ENCODE data around the gene PSME1. TPM values are rescaled to one million over a fixed set of nuclear protein-coding genes. Genes with fewer than 3 reads are reported as not detected.
A peak's percentile ranks its signal among the peaks of the same experiment; 100 is the strongest.

The PSME1 gene
- total and polyA plus RNA-seq, 2 of the 13 experiments (the other 11 are each of a cell fraction or from before 2014, with no cell fraction given), result 159 to 608 TPM

- TF ChIP-seq NKX3-1 (CRISPR knock-in tag; IDR thresholded peaks at IDR 0.05), result 0 out of 2 replicates have a peak, but pooled peaks have one; percentile 65
- TF ChIP-seq ETV5 (CRISPR knock-in tag; IDR thresholded peaks at IDR 0.05; ENCODE audit: borderline replicate concordance), result peak; percentile 56
- TF ChIP-seq CBX5 (CRISPR knock-in tag; IDR thresholded peaks at IDR 0.05; ENCODE audit: borderline replicate concordance), result peak; percentile 84; the same call in 1 of the 2 replicates
- peak; percentile 55; the same call in 1 of the 2 replicates for TF ChIP-seq RNF2 (conservative IDR thresholded peaks at IDR 0.05; ENCODE audit: low read depth)
- no peak; the same call in 1 of the 2 replicates for TF ChIP-seq NR1H2 (CRISPR knock-in tag; IDR thresholded peaks at IDR 0.05; ENCODE audit: borderline replicate concordance, low read depth)
- TF ChIP-seq FOXJ3 (CRISPR knock-in tag; IDR thresholded peaks at IDR 0.05; ENCODE audit: borderline replicate concordance), result no peak
- peak; percentile 61 for TF ChIP-seq ZNF619 (CRISPR knock-in tag; IDR thresholded peaks at IDR 0.05)
- TF ChIP-seq ATF7 (IDR thresholded peaks at IDR 0.05), result no peak
- TF ChIP-seq ATF7 (CRISPR knock-in tag; IDR thresholded peaks at IDR 0.05), result peak; percentile 63; the same call in 1 of the 2 replicates
- no peak; the same call in 1 of the 2 replicates for TF ChIP-seq ZNF383 (CRISPR knock-in tag; IDR thresholded peaks at IDR 0.05; ENCODE audit: borderline replicate concordance)
- TF ChIP-seq PHF21A (CRISPR knock-in tag; IDR thresholded peaks at IDR 0.05), result no peak
- TF ChIP-seq, protein P1, sequence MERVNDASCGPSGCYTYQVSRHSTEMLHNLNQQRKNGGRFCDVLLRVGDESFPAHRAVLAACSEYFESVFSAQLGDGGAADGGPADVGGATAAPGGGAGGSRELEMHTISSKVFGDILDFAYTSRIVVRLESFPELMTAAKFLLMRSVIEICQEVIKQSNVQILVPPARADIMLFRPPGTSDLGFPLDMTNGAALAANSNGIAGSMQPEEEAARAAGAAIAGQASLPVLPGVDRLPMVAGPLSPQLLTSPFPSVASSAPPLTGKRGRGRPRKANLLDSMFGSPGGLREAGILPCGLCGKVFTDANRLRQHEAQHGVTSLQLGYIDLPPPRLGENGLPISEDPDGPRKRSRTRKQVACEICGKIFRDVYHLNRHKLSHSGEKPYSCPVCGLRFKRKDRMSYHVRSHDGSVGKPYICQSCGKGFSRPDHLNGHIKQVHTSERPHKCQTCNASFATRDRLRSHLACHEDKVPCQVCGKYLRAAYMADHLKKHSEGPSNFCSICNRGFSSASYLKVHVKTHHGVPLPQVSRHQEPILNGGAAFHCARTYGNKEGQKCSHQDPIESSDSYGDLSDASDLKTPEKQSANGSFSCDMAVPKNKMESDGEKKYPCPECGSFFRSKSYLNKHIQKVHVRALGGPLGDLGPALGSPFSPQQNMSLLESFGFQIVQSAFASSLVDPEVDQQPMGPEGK (CRISPR knock-in tag; IDR thresholded peaks at IDR 0.05), result peak; percentile 98
- peak; percentile 72; the same call in 1 of the 2 replicates for TF ChIP-seq ZNF550 (CRISPR knock-in tag; IDR thresholded peaks at IDR 0.05; ENCODE audit: borderline replicate concordance)
- peak; percentile 85 for TF ChIP-seq ZNF724P (CRISPR knock-in tag; IDR thresholded peaks at IDR 0.05; ENCODE audit: borderline replicate concordance)
- TF ChIP-seq ZNF234 (CRISPR knock-in tag; conservative IDR thresholded peaks at IDR 0.05), result no peak
- TF ChIP-seq HDAC1 (CRISPR knock-in tag; IDR thresholded peaks at IDR 0.05), result no peak
- TF ChIP-seq NFE2L1 (CRISPR knock-in tag; IDR thresholded peaks at IDR 0.05; ENCODE audit: borderline replicate concordance), result peak; percentile 79; the same call in 1 of the 2 replicates
- no peak for TF ChIP-seq SRY (CRISPR knock-in tag; IDR thresholded peaks at IDR 0.05)
- TF ChIP-seq SMARCC2 (IDR thresholded peaks at IDR 0.05), result no peak
- peak; percentile 73 for TF ChIP-seq ZNF225 (CRISPR knock-in tag; IDR thresholded peaks at IDR 0.05)
- TF ChIP-seq TAF15 (IDR thresholded peaks at IDR 0.05; ENCODE audit: low read depth, low read length, poor library complexity, severe bottlenecking), result peak; percentile 81
- no peak for TF ChIP-seq ZNF468 (CRISPR knock-in tag; IDR thresholded peaks at IDR 0.05)
- TF ChIP-seq, protein P2, sequence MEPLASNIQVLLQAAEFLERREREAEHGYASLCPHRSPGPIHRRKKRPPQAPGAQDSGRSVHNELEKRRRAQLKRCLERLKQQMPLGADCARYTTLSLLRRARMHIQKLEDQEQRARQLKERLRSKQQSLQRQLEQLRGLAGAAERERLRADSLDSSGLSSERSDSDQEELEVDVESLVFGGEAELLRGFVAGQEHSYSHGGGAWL (CRISPR knock-in tag; IDR thresholded peaks at IDR 0.05), result peak; percentile 98
- peak; percentile 23; the same call in 1 of the 2 replicates for TF ChIP-seq ZNF782 (CRISPR knock-in tag; IDR thresholded peaks at IDR 0.05; ENCODE audit: borderline replicate concordance)
- no peak for TF ChIP-seq ZSCAN30 (CRISPR knock-in tag; IDR thresholded peaks at IDR 0.05)
- TF ChIP-seq ZNF879 (CRISPR knock-in tag; IDR thresholded peaks at IDR 0.05), result no peak; the same call in 1 of the 2 replicates
- no peak for TF ChIP-seq FOXP1 (IDR thresholded peaks at IDR 0.05)
- TF ChIP-seq FOXP1 (CRISPR knock-in tag; IDR thresholded peaks at IDR 0.05), result peak; percentile 36; the same call in 1 of the 2 replicates
- TF ChIP-seq, protein P3, sequence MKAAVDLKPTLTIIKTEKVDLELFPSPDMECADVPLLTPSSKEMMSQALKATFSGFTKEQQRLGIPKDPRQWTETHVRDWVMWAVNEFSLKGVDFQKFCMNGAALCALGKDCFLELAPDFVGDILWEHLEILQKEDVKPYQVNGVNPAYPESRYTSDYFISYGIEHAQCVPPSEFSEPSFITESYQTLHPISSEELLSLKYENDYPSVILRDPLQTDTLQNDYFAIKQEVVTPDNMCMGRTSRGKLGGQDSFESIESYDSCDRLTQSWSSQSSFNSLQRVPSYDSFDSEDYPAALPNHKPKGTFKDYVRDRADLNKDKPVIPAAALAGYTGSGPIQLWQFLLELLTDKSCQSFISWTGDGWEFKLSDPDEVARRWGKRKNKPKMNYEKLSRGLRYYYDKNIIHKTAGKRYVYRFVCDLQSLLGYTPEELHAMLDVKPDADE (CRISPR knock-in tag; IDR thresholded peaks at IDR 0.05), result no peak; the same call in none of the 2 replicates
Measured at GRCh38 chr14:24135834-24136683, at the start of gene PSME1 (continued).

Measured in HepG2 (cell line).